Heart right ventricle (tissue), 16 donors: Measurements from ENCODE around the gene PNKP. TPM values are rescaled to one million over a fixed set of nuclear protein-coding genes. Genes with fewer than 3 reads are reported as not detected.

ENCODE experiments used
- ATAC-seq, 8 donors: fragments of 200-7000 bp; cut with Tn5 transposase; one replicate each; pipeline ENCODE4 v1.9.1; 2020; ENCODE audit warnings: mild to moderate bottlenecking in 8 of 8, moderate library complexity in 8 of 8, moderate number of reproducible peaks in 1 of 8
- DNase-seq, 2 donors: peaks; one replicate each; pipeline ENCODE4 v3.0.0-alpha.2; 2020
- H3K27ac ChIP-seq, 10 donors: fragments of 200-600 bp; sonication (generic) in 2 of 10; one replicate each; pipeline versions ENCODE4 v1.5.0 to v1.8.0; 2020 to 2022; ENCODE audit warnings: mild to moderate bottlenecking in 3 of 10
- H3K27me3 ChIP-seq, 7 donors: fragments of 200-600 bp; one replicate each; pipeline ENCODE4 v1.8.0; 2021 to 2022; ENCODE audit warnings: mild to moderate bottlenecking in 2 of 7
- H3K36me3 ChIP-seq, 9 donors: fragments of 200-600 bp; sonication (generic) in 1 of 9; one replicate each; pipeline versions ENCODE4 v1.5.0 to v1.8.0; 2020 to 2022; ENCODE audit warnings: mild to moderate bottlenecking in 2 of 9
- H3K4me1 ChIP-seq, 9 donors: fragments of 200-600 bp; sonication (generic) in 1 of 9; one replicate each; pipeline versions ENCODE4 v1.5.0 to v1.8.0; 2020 to 2022; ENCODE audit warnings: mild to moderate bottlenecking in 4 of 9
- H3K4me3 ChIP-seq, 10 donors: fragments of 200-600 bp; sonication (generic) in 2 of 10; one replicate each; pipeline versions ENCODE4 v1.5.0 to v1.8.0; 2020 to 2022; ENCODE audit warnings: mild to moderate bottlenecking in 7 of 10, moderate library complexity in 2 of 10
- H3K9me3 ChIP-seq, 11 donors: fragments of 200-600 bp in 10 of 11; sonication (generic) in 2 of 11; one replicate each; pipeline versions ENCODE4 v1.5.0 to v1.8.0; 2013 to 2022; ENCODE audit warnings: mild to moderate bottlenecking in 2 of 11, control low read depth in 1 of 11, moderate library complexity in 1 of 11
- WGBS, 2 donors: extraction: QIAGEN DNeasy Blood & Tissue Kit; methylation state at CpG; one replicate each; pipeline ENCODE4 v1.1.7; 2013; ENCODE audit warnings: inconsistent platforms in 1 of 2; 5-methylcytosine and 5-hydroxymethylcytosine counted together
- intact Hi-C, 10 donors: fragments of 100-400 bp; cut with DNase I; formaldehyde crosslinking; loops; one replicate each; pipeline versions ENCODE4 v1.11.1 to v1.14.2; 2022
- polyA plus RNA-seq, 2 donors: library from polyadenylated mRNA; stranded (reverse); fragments of 200-250 nt; gene quantifications; one replicate each; pipeline ENCODE4 v1.2.3, GENCODE V29; 2013
- total RNA-seq, 10 donors: library from RNA; stranded (reverse); fragmentation: NEBNext Ultra II Directional in 3 of 10; extraction: Animal tissue kit (Norgen Biotek cat#: 25700) in 3 of 10; gene quantifications; one replicate each; pipeline versions ENCODE4 v1.2.1 to v1.2.4, GENCODE V29; 2021 to 2023
- TF ChIP-seq, protein P1 (sequence below), 9 donors: fragments of 200-600 bp; sonication (generic) in 2 of 9; IDR thresholded peaks; one replicate each; pipeline versions ENCODE4 v1.5.0 to v1.8.0; 2021 to 2022; ENCODE audit warnings: antibody characterized with exemption in 9 of 9, mild to moderate bottlenecking in 5 of 9, moderate library complexity in 1 of 9
- donor health status: Arrhythmogenic right ventricular cardiomyopathy.
- donor health status: ischemic (EF 13 %, LVEDD 7.1; RV severe dilation, severe dysfunction).
- donor health status: healthy with polysubstance abuse.
- donor health status: DM: no; HTN: yes; CAD: no.
- donor health status: DM: no; HTN: no; CAD: no.
- donor health status: ischemic (EF 25% LVEDD 6.9; RV normal size, moderate dysfunction).
- donor health status: ischemic (EF 25% LVEDD 5.7; RV mildly dilated, moderate dysfunction).
- donor health status: healthy.
- donor health status: DM: yes; HTN: yes; CAD: no.
- donor health status: Ischemic cardiomyopathy.
- donor health status: ischemic (EF 35%, LVEDD 5.7; RV mildly dilated, moderate dysfunction).
- donor health status: nonischemic (EF 11% LVEDD 7.7; RV severe dilation, severe dysfunction).
- donor health status: DM: yes; HTN: yes; CAD: no.
- donor health status: PGD.
- donor health status: ischemic (EF 29% LVEDD 5.4; RV normal size, mild dysfunction).
- donor health status: nonischemic (EF 23%, LVEDD 6.1; RV moderate dilation, normal function).

The PNKP gene
- total and polyA plus RNA-seq, 12 donors = 24.0 to 91.7 (median 34.6) TPM

DNA sequence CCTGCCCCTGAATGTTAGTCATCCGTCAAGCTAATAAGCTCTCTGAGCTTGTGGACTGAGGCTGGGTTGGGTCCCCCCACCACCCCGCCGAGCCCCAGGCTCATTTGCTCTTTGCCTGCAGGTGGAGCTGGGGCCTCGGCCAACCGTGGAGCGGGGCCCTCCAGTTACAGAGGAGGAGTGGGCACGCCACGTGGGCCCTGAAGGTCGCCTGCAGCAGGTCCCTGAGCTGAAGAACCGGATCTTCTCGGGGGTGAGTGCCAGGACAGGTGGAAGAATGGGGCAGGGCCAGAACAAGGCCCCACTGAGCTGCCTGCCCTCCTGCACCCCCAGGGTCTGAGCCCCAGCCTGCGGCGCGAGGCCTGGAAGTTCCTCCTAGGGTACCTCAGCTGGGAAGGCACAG lies 15.3 kb upstream of the PNKP start:
- 97 to 98% methylated on average over 14 of the region's 14 CpGs for WGBS, 2 donors
- Histone ChIP-seq H3K9me3 (no peaks in the 10 kb centered on the region), H3K27me3 (no peaks in the 10 kb centered on the region), H3K4me1 (peaks cover 3 to 25% (median 13%) of the 10 kb centered on the region in 9 donors), H3K4me3 (no peak overlapping the region), H3K27ac (no peak overlapping the region), H3K36me3 (peaks cover 15 to 90% (median 73%) of the 10 kb centered on the region in 9 donors)
- DNase-seq = no peak
- intact Hi-C loops = loop anchor here in 1 of 10 donors (5.0 kb wide), 1 partner anchor 45 kb away; the partner anchor contains the start of genes ATF5 and NUP62
- no peak for ATAC-seq
- TF ChIP-seq, protein P1, sequence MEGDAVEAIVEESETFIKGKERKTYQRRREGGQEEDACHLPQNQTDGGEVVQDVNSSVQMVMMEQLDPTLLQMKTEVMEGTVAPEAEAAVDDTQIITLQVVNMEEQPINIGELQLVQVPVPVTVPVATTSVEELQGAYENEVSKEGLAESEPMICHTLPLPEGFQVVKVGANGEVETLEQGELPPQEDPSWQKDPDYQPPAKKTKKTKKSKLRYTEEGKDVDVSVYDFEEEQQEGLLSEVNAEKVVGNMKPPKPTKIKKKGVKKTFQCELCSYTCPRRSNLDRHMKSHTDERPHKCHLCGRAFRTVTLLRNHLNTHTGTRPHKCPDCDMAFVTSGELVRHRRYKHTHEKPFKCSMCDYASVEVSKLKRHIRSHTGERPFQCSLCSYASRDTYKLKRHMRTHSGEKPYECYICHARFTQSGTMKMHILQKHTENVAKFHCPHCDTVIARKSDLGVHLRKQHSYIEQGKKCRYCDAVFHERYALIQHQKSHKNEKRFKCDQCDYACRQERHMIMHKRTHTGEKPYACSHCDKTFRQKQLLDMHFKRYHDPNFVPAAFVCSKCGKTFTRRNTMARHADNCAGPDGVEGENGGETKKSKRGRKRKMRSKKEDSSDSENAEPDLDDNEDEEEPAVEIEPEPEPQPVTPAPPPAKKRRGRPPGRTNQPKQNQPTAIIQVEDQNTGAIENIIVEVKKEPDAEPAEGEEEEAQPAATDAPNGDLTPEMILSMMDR (IDR thresholded peaks at IDR 0.05) = no peak

DNA sequence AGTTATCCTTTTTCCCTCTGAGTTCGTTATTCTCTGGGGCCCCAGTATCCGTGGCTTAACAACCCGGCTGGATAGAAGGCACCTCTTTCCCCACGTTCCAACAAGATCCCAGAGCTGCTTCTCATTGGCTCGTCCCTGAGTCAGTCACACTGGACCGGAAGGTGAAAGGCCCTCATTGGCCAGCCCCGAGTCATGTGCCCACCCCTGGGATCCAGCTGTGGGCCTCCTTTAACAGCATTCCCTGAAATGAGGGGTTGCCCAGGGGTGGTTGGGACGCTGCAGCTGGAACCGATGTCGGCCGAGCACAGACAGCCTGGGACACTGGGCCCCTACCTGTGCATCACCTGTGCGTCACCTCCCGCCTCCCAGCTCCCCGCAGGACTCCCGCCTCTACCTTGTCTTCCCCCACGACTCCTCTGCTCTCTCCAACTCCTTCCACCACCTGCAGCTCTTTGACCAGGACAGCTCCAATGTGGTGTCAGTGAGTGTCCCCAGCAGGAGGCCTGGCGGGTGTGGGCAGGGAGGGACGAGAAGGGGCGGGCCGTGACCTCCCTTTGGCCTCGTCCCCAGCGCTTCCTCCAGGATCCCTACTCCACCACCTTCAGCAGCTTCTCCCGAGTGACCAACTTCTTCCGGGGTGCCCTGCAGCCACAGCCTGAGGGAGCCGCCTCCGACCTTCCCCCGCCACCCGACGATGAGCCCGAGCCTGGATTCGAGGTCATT lies 14.5 kb upstream of the PNKP start:
- WGBS, 2 donors = 88 to 89% methylated on average over 31 of the region's 31 CpGs
- peaks cover 15 to 83% (median 73%) of the 10 kb centered on the region in 9 donors for H3K36me3 ChIP-seq
- intact Hi-C loops = loop anchor here in 1 of 10 donors (5.0 kb wide), 1 partner anchor 45 kb away; the partner anchor contains the start of genes ATF5 and NUP62

DNA sequence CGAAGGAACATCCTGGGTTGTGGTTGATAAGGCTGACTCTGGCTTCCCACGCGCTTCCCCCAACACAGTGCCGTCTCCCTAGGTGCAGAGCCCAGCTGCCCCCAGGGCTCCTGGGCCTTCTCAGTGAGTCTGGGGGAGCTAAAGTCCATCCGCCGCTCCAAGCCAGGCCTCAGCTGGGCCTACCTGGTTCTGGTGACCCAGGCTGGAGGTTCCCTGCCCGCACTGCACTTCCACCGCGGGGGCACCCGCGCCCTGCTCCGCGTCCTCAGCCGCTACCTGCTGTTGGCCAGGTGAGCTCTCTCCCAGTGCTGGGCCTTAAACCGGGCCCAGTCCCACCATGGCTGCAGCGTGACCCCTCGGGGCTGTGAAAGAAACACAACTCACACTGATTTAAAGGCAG lies 13.8 kb upstream of the PNKP start:
- no peak for ATAC-seq
- peaks cover 15 to 77% (median 69%) of the 10 kb centered on the region in 9 donors for H3K36me3 ChIP-seq

More for the DNA sequence above, 14.5 kb upstream of the PNKP start:
- TF ChIP-seq, protein P1 (IDR thresholded peaks at IDR 0.05) = no peak
- DNase-seq (peak in 1 of 2 donors; percentile 8), ATAC-seq (no peak)
- no peak overlapping the region for H3K4me3 ChIP-seq
- H3K4me1 ChIP-seq = peaks cover 3 to 18% (median 13%) of the 10 kb centered on the region in 9 donors
- no peak overlapping the region for H3K27ac ChIP-seq
- no peaks in the 10 kb centered on the region for H3K9me3 ChIP-seq
- H3K27me3 ChIP-seq = no peaks in the 10 kb centered on the region

DNA sequence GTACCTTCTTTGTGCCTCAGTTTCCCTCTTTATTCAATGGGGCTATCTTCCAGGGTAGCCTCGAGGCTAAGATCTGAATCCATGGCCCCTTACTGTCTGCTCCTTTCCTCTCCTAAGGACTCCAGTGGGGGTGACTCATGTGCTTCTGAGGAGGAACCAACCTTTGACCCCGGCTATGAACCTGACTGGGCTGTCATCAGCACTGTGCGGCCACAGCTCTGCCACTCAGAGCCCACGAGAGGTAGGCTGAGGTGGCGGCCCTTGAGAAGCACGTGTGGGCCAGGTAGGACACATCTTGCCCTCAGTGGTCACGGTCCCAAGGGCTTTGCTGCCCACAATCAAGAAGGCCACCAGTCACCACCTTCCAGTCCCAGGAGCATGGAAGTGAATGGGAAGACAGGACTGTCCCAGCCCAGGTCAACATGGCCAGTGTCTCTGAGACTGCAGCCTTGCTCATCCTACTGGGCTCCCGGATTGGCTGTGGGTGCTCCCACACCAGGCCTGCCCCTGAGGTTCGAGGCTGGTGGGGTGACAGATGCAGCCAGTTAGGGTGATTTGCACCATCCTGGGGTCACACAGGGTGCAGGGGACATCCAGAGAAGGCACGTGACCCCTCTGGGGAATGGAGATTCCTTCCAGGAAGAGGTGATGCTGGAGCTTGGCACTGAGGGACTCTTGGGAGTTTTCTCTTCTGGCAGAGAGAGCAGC lies 12.9 kb upstream of the PNKP start:
- Histone ChIP-seq H3K4me1 (peaks cover 7 to 24% (median 19%) of the 10 kb centered on the region in 9 donors), H3K27ac (no peak overlapping the region), H3K9me3 (no peaks in the 10 kb centered on the region), H3K27me3 (no peaks in the 10 kb centered on the region), H3K4me3 (no peak overlapping the region), H3K36me3 (peaks cover 15 to 69% (median 65%) of the 10 kb centered on the region in 9 donors)
- ATAC-seq = no peak
- DNase-seq = no peak
- WGBS, 2 donors = 94 to 96% methylated on average over 10 of the region's 10 CpGs
- TF ChIP-seq, protein P1 (IDR thresholded peaks at IDR 0.05) = no peak
- intact Hi-C loops = loop anchor here in 1 of 10 donors (5.0 kb wide), 1 partner anchor 47 kb away; the partner anchor contains the start of genes ATF5 and NUP62

More for the DNA sequence above, 13.8 kb upstream of the PNKP start:
- peaks cover 3 to 18% (median 13%) of the 10 kb centered on the region in 9 donors for H3K4me1 ChIP-seq
- H3K9me3 ChIP-seq = no peaks in the 10 kb centered on the region
- WGBS, 2 donors = 96 to 98% methylated on average over 17 of the region's 17 CpGs
- intact Hi-C loops = loop anchor here in 1 of 10 donors (5.0 kb wide), 1 partner anchor 46 kb away; the partner anchor contains the start of genes ATF5 and NUP62
- TF ChIP-seq, protein P1 (IDR thresholded peaks at IDR 0.05) = no peak
- no peak overlapping the region for H3K4me3 ChIP-seq
- H3K27me3 ChIP-seq = no peaks in the 10 kb centered on the region
- H3K27ac ChIP-seq = no peak overlapping the region
- peak in 1 of 2 donors; percentile 9 for DNase-seq
